Activated CD4-positive, CD25-positive, alpha-beta regulatory T cell treated with anti-CD3 and anti-CD28 coated beads, Interleukin-2, amount 50 U/mL, for 72 hours (primary cell): Measurements from ENCODE around the gene KCNK10.

ENCODE experiments used
- DNase-seq: peaks from one replicate; pipeline ENCODE4 v3.0.0; 2021

KCNK10 gene

GRCh38 chr14:88225721-88226120 lies 97.3 kb downstream of the KCNK10 start:
- no peak for DNase-seq

GRCh38 chr14:88218119-88218915 lies 104.8 kb downstream of the KCNK10 start:
- no peak for DNase-seq

GRCh38 chr14:88212691-88213090 lies 110.4 kb downstream of the KCNK10 start:
- no peak for DNase-seq

GRCh38 chr14:88210426-88210825 lies 112.6 kb downstream of the KCNK10 start:
- no peak for DNase-seq

GRCh38 chr14:88209273-88209672 lies 113.8 kb downstream of the KCNK10 start:
- DNase-seq: no peak

GRCh38 chr14:88208858-88209257 lies 114.2 kb downstream of the KCNK10 start:
- DNase-seq: no peak

GRCh38 chr14:88204221-88204620 lies 118.8 kb downstream of the KCNK10 start:
- no peak for DNase-seq

GRCh38 chr14:88203291-88203690 lies 119.8 kb downstream of the KCNK10 start:
- DNase-seq: no peak

GRCh38 chr14:88202286-88202685 lies 120.8 kb downstream of the KCNK10 start:
- no peak for DNase-seq

GRCh38 chr14:88201851-88202250 lies 121.2 kb downstream of the KCNK10 start:
- DNase-seq: no peak

GRCh38 chr14:88199882-88200281 lies 123.2 kb downstream of the KCNK10 start:
- no peak for DNase-seq

GRCh38 chr14:88198446-88198845 lies 124.6 kb downstream of the KCNK10 start:
- DNase-seq: no peak

- no peak for DNase-seq
These were observed 126.1 kb downstream of the KCNK10 start for GRCh38 chr14:88196925-88197324.

GRCh38 chr14:88196116-88196890 lies 126.8 kb downstream of the KCNK10 start:
- DNase-seq: no peak

- no peak for DNase-seq
These were observed 127.4 kb downstream of the KCNK10 start for GRCh38 chr14:88195676-88196075.

- no peak for DNase-seq
These were observed 128.5 kb downstream of the KCNK10 start for GRCh38 chr14:88194531-88194930.

- no peak for DNase-seq
These were observed 131.5 kb downstream of the KCNK10 start for GRCh38 chr14:88191605-88192004.

GRCh38 chr14:88189417-88190191 lies 133.5 kb downstream of the KCNK10 start:
- peak; percentile 32 for DNase-seq

- no peak for DNase-seq
These were observed 134.2 kb downstream of the KCNK10 start for GRCh38 chr14:88188745-88189416.

GRCh38 chr14:88185843-88186242 lies 137.2 kb downstream of the KCNK10 start:
- no peak for DNase-seq

GRCh38 chr14:88184956-88185355 lies 138.1 kb downstream of the KCNK10 start:
- no peak for DNase-seq

- no peak for DNase-seq
These were observed 142.0 kb downstream of the KCNK10 start for GRCh38 chr14:88181072-88181471.

- no peak for DNase-seq
These were observed 143.4 kb downstream of the KCNK10 start for GRCh38 chr14:88179716-88180115.
